Lower lobe of right lung (tissue), 2 donors: ENCODE measurements around the gene RTEL1. TPM values are rescaled to one million over a fixed set of nuclear protein-coding genes. Genes with fewer than 3 reads are reported as not detected.

Experiments used
- ATAC-seq, 2 donors: fragments of 200-7000 bp; cut with Tn5 transposase; one replicate each; pipeline ENCODE4 v1.9.1; 2020 to 2022; ENCODE audit warnings: mild to moderate bottlenecking in 2 of 2, moderate library complexity in 2 of 2
- DNase-seq: peaks from one replicate; pipeline ENCODE4 v3.0.0-alpha.2; 2020
- H3K27ac ChIP-seq: fragments of 200-600 bp; one replicate; pipeline ENCODE4 v1.8.0; 2022
- H3K27me3 ChIP-seq: fragments of 200-600 bp; one replicate; pipeline ENCODE4 v1.8.0; 2022; ENCODE audit warnings: low read depth
- H3K36me3 ChIP-seq: fragments of 200-600 bp; one replicate; pipeline ENCODE4 v1.8.0; 2022; ENCODE audit warnings: mild to moderate bottlenecking
- H3K4me1 ChIP-seq: fragments of 200-600 bp; one replicate; pipeline ENCODE4 v1.8.0; 2022
- H3K4me3 ChIP-seq: fragments of 200-600 bp; one replicate; pipeline ENCODE4 v1.8.0; 2022; ENCODE audit warnings: mild to moderate bottlenecking
- H3K9me3 ChIP-seq: fragments of 200-600 bp; one replicate; pipeline ENCODE4 v1.8.0; 2022
- CTCF ChIP-seq: fragments of 200-600 bp; IDR thresholded peaks from one replicate; pipeline ENCODE4 v1.8.0; 2022; ENCODE audit warnings: antibody characterized with exemption, mild to moderate bottlenecking
- intact Hi-C: fragments of 100-400 bp; cut with DNase I; formaldehyde crosslinking; loops from one replicate; pipeline ENCODE4 v1.11.0; 2022
- total RNA-seq: library from RNA; stranded (reverse); fragmentation: NEBNext Ultra II Directional; extraction: Animal tissue kit (Norgen Biotek cat#: 25700); gene quantifications from one replicate; pipeline ENCODE4 v1.2.1, GENCODE V29; 2021
- donor health status: DM: no; HTN: yes; CAD: no; lungs with severe emphysema.

The RTEL1 gene
- total RNA-seq, 1 donor from 2014 or later = 23.8 TPM

- DNase-seq (peak; percentile 48), ATAC-seq (peak; percentile 10 to 11)
- no peak for TF ChIP-seq CTCF
- peaks cover 14% of the 10 kb centered on the region for H3K27me3 ChIP-seq
- H3K9me3 ChIP-seq = no peaks in the 10 kb centered on the region
- H3K4me3 ChIP-seq = peak overlapping the region; percentile 66
- no peak overlapping the region for H3K27ac ChIP-seq
- intact Hi-C loops = no loop called here
- peaks cover 30% of the 10 kb centered on the region for H3K4me1 ChIP-seq
- no peaks in the 10 kb centered on the region for H3K36me3 ChIP-seq
Measured at GRCh38 chr20:63652192-63652980, 5.7 kb upstream of the RTEL1 start.

- H3K27ac ChIP-seq = peak within 1 kb of the TSS; percentile 56
- no peak for TF ChIP-seq CTCF
- intact Hi-C loops = no loop called here
Measured at GRCh38 chr20:63653041-63653973, 4.8 kb upstream of the RTEL1 start, which contains the start of gene STMN3. STMN3 (minus strand) TSS chr20:63653424; CDS start chr20:63653345, 79 bp downstream.

DNA sequence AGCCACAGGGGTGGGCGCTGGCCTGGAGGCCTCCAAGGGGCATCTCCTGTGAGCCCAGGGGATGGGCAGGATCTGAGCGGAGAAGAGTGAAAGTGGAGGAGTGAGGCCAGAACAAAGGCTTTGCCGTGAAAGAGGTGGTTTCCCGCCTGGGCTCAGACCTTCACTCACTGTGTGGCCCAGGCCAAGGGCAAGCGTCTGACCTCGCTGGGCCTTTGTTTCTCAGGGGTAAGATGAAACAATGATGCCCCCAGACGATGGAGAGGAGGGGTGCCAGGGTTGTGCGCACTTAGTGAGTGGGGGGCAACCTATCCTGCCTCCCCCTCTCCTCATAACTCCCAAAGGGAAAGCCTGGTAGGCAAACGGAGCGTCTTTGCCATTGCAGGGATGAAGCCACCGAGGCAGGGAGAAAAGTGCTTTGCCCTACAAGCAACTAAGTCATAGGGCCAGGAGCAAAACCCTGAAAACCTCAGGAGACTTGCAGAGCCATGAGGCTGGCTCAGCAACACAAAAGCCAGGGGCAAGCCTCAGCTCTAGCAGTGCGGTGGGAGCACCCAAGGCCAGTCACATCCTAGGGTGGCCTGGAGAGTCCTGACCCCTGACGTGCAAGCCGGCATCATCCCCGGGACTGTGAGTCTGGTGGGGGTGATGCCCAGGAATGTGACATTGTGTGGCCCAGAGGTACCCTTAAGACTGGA lies 4.0 kb upstream of the RTEL1 start:
- Histone ChIP-seq H3K27me3 (peaks cover 14% of the 10 kb centered on the region), H3K4me3 (peak overlapping the region; percentile 66), H3K9me3 (no peaks in the 10 kb centered on the region), H3K36me3 (no peaks in the 10 kb centered on the region), H3K27ac (peak overlapping the region; percentile 56), H3K4me1 (peaks cover 40% of the 10 kb centered on the region)
- no peak for TF ChIP-seq CTCF
- no peak for ATAC-seq
- intact Hi-C loops = no loop called here
- DNase-seq = no peak

More at GRCh38 chr20:63653041-63653973, 4.8 kb upstream of the RTEL1 start, which contains the start of gene STMN3:
- no peaks in the 10 kb centered on the region for H3K9me3 ChIP-seq
- H3K27me3 ChIP-seq = peaks cover 14% of the 10 kb centered on the region
- H3K4me3 ChIP-seq = peak within 1 kb of the TSS; percentile 66
- DNase-seq (peak; percentile 87), ATAC-seq (peak; percentile 76 to 80)
- peaks cover 36% of the 10 kb centered on the region for H3K4me1 ChIP-seq
- no peaks in the 10 kb centered on the region for H3K36me3 ChIP-seq

DNA sequence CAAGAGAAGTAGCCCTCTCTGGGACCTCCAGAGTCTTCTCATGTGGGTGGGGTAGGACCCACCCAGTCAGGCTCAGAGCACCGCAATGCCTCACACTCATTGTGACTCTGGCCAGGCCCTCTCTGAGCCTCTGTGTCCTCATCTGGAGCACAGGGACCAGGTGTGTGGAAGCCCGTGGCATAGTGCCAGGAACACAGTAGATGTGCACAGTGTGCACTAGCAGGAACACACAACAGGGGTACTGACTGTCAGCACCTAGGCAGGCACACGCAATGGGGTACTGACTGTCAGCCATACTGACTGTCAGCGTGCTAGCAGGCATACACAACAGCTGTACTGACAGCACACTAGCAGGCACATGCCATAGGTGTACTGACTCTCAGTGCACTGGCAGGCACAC lies 2.9 kb upstream of the RTEL1 start:
- DNase-seq (no peak), ATAC-seq (no peak)
- H3K4me1 ChIP-seq = peaks cover 47% of the 10 kb centered on the region

More for the DNA sequence above, 2.9 kb upstream of the RTEL1 start:
- H3K36me3 ChIP-seq = no peaks in the 10 kb centered on the region
- no peaks in the 10 kb centered on the region for H3K9me3 ChIP-seq
- H3K27ac ChIP-seq = no peak overlapping the region
- no peak overlapping the region for H3K4me3 ChIP-seq
- no peak for TF ChIP-seq CTCF
- peaks cover 14% of the 10 kb centered on the region for H3K27me3 ChIP-seq
- intact Hi-C loops = no loop called here
